C1 segment of cervical spinal cord (tissue), 14 donors: ENCODE data around the gene MACROH2A2.
"Not testable (repeated sequence)": the region's sequence is repeated elsewhere in the genome, so short reads cannot be mapped to it uniquely, and the experiment has no call there.

Experiments
- DNase-seq, 14 donors: peaks; one replicate each; lab custom pipeline; 2025; lab: John Stamatoyannopoulos, UW

The MACROH2A2 gene

DNA sequence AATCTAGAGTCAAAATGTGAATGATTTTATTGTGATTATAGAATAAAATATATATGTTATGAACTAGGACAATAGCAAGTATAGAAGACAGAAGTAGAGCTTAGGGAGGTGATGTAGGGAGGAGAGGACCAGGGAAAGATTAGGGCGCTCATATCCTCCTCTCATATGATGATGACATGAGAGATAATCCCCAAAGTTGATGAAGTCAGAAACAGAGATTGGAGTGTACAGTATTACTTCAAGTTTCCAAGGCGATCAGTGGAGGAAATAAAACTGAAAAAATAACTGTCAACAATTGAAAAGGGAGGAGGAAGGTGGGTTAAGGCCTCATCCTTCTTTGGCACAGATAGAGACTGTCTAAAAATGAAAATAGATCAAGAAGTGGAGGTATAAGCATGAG is 14.9 kb downstream of the MACROH2A2 start:
- DNase-seq = no peak

DNA sequence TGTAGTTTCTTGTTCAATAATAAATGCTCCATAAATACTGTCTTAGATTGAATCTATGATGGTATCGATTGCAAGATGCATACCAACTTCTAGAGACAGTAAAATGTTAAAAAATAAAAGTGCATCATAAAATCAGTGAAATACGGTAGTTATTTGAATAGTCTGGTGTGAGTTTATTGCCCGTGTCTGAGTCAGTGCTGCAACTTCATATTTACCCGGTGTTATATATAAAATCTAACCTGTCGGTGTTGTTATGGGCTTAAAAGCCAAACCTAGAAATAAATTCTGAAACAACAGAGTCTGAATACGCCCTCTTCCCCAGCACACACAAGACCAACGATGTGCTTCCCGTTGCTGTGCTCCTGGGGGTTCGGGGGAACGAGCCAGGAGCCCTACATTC is 16.3 kb downstream of the MACROH2A2 start:
- DNase-seq = no peak

DNA sequence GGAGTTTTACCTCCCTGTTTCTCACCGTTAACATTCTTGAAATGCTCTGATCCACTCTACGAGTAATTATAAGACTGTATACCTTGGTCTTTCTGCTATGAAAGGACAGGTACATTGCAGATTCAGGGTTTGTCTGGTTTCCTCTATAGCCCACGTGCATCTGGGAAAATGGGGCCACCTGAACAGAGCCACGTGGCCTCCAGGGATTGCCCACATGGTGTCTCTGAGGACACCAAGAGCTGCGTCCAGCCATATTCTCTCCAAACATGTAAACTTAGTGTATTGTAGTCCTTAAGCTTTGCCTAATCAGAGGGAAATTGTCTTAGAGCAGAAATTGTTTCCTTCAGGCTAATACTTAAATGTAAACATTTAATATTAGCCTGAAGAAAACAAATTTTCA is 16.7 kb downstream of the MACROH2A2 start:
- DNase-seq = no peak

DNA sequence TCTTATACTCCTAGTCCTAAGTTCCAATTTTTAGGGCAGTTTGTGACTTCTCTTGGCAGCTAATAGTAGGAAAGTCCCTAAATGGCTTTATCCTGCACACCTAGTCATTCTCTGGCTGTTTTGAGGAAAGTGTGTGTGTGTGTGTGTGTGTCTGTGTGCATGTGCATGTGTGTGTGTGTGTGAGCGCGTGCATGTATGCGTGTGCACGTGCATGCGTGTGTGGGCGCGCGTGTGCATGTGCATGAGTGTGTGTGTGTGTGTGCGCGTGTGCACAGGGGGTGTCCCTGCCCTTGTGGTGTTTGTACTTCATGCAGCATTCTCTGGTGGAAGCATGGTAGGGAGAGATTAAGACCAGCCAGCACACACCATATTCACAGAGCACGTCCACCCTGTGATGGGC is 18.2 kb downstream of the MACROH2A2 start:
- no peak for DNase-seq

DNA sequence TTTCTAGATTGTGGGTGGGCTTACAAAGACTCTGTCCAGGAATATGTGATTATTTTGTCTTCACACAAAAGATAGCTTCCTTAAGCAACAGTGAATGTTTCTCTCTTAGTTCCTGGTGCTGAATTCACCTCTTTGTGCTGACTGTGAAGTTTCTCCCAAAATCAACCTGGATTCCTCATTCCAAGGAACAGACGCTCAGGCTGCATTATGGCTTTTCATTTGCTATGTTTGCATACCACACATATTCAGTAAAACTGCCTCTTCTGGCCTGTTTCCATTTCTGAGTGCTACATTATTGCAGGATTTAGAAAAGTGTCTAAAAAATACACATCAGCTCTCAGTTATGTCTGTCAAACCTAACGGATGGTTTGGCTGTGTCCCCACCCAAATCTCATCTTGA is 21.5 kb downstream of the MACROH2A2 start:
- DNase-seq = no peak

DNA sequence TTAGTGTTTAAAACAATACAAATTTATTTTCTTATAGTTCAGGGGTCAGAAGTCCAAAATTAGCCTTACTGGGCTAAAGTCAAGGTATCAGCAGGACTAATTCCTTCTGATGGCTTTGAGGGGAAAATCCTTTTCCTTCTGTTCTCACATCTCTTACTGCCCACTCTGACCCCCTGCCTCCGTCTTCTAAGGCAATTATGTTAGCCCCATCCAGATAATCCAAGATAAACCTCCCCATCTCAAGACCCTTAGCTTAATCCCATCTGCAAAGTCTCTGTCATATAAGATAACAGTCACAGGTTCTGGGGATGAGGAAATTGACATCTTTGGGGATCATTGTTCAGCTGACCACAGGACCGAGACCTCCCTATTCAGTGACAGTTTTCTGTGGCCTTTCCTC is 22.3 kb downstream of the MACROH2A2 start:
- DNase-seq = no peak

DNA sequence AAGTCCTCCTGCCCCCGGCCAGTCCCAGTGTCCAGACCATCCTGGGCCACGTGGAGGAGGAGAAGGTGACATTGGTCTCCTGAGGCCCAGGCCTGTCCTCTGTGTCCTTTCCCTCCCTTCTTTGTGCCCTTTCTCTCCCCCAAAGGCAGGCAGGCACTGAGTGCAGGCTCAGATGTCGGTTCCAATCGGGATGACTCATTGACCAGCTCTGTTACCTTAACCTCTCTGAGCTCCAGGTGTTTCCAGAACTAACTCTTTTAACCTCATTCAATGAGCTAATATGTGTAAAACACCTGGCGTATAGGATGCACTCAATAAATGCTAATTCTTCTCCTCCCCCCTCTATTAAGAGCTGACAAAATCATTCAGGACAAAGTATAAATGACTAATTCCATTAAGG is 25.7 kb downstream of the MACROH2A2 start:
- DNase-seq = no peak

DNA sequence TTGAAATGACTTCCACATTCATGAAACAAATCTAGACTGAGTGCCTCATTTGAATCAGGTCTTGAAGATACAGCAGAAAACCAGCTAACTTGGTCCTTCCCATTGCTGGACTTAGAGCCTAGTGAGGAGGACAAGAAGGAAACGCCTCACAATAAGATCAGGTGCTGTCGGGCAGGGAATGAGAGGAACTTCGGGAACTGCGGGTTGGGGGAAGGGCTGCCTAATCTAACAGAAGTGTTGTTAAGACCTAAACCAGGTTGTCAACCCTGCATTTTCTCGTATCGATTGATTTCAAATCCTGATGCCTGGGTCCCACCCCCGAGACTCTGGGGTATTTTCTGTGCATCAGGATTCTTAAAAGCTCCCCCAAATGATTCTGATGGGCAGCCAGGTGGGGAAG is 26.3 kb downstream of the MACROH2A2 start:
- DNase-seq = no peak

DNA sequence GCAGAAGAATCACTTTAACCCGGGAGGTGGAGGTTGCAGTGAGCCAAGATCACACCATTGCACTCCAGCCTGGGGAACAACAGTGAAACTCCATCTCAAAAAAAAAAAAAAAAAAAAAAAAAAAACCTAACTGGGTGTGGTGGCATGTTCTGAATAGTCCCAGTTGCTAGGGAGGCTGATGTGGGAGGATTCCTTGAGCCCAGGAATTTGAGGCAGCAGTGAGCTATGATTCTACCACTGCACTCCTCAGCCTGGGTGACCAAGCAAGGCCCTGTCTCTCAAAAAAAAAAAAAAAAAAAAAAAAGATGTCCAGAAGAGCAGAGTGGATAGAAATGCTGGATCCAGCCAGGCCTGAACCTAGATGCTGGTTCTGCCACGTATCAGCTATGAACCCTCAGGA is 28.1 kb downstream of the MACROH2A2 start:
- DNase-seq = not testable (repeated sequence)

DNA sequence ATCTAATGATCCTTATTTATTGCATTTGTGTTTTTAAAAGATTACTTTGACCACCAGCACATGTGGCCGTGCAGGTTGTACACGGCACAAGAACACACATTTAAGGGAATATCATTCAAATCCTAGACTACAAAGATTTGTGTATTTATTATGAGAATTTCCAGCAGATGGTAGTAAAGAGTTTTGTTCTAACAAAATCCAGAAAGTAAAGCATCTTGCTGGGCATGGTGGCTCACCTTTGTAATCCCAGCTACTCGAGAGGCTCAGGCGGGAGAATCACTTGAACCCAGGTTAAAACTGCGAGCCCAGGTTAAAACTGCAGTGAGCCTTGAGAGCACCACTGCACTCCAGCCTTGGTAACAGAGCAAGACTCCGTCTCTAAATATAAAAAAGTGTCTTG is 31.5 kb downstream of the MACROH2A2 start:
- no peak for DNase-seq

DNA sequence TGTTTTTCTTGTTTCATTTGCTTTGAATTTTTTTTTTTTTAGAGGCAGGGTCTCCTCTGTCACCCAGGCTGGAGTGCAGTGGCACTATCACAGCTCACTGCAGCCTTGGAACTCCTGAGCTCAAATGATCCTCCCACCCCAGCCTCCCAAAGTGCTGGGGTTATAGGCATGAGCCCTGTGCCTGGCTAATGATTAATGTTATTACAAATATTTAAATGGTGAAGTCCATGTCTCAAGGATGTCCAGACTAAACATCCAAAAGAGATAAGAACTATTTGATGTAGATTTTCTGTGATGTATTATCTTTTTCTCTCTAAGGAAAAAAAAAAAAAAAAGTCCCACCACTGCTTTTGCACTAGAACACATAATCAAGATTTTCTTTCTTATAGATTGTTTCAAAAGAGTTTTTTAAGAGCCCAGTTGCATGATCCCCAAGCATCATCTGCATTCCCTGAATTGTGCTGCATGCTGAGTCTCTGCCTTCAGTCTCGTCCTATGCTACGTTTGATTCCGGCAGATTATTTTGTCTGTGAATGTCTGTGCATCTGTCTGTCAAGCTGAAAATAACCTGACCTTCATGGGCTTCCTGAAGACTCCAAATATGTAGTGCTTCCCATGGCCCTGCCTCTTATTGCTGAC is 33.4 kb downstream of the MACROH2A2 start:
- no peak for DNase-seq

DNA sequence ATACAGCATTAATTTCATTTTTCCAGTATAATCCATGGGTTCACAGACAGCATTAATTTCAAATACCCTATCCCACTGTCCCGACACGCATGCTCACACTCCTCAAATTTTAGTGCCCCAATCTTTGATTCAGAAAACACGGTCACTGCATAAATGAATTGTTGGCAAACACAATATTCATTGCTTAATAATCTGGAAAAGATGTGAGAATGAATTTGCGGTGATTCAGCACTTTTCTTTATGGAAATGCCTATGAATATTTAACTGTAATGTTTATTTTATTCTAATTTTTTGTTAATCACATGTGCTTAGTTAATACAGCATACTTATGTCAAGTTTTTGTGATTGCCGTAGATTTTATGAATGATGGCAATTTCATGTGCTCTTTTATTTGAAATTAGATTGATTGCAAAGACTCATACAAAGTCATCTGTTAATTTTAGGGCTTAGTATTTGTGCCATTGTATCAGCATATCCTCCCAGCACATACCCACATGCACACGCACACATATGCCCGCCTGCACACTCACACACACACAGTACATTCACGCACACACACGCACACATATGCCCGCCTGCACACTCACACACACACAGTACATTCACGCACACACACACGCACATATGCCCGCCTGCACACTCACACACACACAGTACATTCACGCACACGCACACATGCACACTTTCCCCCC is 35.1 kb downstream of the MACROH2A2 start:
- no peak for DNase-seq

DNA sequence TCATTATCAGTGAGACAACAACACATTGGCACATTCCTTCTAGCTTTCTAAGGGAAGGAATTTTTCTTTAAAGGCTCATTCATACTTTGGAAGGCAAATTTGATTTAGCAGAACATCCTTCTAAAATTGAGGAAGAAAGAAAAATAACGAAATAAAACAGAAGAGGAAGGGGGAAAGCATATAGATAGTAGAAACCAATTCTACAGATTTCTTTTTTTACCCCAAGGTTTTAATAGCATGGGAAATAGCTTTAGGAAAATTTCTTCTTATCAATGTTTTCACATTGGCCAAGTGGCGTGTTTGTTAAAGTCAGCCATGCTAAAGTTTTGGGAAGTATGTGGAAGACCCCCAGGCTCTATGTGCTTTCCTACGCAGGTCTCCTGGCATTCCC is 35.7 kb downstream of the MACROH2A2 start:
- DNase-seq = no peak

DNA sequence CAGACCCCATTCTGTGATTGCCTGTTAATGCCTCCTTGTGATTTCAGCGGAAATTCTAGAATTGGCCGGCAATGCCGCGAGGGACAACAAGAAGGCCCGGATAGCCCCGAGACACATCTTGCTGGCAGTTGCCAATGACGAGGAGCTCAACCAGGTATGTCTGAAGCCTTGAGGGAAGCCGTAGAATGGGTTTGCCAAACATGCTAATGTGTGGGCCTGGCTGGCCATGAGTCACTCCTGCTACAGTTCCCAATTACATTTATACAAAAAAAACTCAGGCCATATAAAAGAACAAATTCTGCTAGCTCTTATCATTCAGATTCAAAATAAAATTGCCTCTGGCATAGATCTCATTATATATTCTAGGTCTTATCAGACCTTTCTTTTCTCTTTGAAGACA is 37.4 kb downstream of the MACROH2A2 start:
- no peak for DNase-seq

DNA sequence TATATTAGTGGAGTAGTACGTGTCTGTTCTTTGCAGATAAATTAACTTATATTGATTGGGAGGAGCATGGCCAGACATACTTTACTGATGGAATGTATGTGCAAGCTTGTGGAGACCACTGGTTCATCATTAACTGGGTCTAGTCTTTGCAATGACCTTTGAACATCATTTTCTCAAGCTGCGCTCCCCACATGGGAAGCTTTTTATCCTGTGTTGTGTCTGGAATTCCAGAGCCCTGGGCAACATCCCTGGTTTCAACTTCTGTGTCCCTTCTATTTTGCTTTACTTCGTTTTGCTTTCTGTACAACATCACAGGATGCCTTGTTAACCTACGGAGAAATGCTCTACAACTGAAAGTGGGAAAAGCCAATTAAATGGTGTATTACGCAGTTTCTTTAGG is 38.3 kb downstream of the MACROH2A2 start:
- DNase-seq = no peak

DNA sequence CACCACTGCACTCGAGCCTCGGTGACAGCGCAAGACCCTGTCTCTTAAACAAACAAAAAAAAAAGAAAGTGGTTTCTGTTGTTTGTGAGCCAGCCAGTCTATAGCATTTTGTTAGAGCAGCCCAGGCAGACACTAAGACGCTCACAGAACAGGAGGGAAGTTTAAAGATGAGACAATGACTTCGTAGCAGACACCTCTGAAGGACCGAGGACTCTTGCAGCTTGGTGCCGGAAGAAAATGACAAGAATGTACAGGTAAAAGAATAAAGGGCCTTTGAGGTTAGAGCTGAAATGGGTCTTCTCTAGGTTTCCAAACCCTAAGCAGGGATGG is 39.7 kb downstream of the MACROH2A2 start:
- DNase-seq = no peak

DNA sequence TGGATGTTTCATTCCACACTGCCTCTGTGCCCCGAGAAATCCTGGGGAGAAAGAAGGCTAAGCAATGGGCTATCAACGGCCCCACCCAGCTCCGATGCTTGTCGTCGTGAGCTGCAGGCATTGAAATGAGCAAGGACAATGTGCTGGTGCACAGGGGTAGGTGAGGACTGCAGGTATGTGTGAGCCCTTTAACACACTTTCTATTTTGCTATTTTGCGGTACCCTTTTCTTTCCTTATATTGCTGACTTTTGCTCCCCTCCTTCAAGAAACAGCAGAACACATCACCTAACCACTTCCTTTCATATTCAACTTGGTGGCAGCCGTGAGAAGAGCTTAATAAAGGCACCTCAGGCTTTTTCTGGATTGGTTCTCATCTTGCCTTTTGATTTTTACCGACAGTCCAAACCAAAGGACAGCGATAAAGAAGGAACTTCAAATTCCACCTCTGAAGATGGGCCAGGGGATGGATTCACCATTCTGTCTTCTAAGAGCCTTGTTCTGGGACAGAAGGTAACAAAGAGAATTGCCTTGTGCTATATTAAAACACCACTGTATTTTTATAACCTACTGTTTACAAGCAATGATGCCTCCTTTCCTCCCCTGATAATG is 40.8 kb downstream of the MACROH2A2 start:
- DNase-seq = no peak

DNA sequence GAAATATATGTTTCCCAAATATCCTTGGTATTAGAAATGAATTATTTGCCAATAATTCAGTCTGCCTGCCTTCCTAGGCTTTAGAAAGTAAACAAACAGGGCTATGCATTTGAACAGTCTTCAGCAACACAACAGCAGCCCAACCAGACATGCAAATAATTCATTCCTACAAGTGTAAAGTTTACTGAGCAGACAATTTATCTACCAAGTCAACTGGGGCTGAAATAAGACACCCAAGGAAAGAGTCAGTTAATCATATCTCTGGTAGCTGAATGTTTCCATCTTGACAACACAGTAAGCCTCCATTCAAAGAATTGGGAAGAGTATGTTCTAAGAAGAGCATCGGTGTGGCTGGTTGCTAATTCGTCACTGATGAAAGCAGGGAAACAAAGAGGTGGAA is 41.6 kb downstream of the MACROH2A2 start:
- DNase-seq = no peak

DNA sequence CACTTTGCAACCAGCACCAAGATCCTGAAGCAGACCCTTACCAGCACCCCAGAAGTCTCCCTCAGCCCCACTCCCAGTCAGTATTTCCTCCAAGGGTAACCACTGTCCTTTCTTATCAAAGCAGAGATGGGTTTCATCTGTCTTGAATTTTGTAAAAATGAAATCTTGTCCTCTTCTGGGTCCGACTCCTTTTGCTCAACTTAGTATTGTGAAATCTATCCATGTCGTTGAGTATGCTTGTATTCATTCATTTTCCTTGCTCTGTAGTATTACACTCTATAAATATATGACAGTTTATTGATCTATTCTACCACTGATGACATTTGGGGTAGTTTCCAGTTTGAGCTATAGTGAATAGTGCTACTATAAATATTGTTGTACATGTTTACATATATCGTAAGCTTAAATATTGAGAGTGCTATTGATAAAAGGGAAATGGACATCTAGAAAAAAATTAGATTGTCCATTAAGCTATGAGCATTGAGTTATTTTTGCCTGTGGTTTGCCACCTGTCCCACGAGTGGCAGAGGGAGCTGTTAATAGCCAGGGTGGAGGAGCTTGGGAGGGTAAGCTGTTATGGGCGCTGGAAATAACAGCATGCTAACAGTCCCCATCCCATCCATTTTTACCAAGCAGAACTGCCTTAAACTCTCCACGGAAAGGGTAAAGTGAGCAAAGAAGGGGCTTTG is 43.5 kb downstream of the MACROH2A2 start:
- no peak for DNase-seq

DNA sequence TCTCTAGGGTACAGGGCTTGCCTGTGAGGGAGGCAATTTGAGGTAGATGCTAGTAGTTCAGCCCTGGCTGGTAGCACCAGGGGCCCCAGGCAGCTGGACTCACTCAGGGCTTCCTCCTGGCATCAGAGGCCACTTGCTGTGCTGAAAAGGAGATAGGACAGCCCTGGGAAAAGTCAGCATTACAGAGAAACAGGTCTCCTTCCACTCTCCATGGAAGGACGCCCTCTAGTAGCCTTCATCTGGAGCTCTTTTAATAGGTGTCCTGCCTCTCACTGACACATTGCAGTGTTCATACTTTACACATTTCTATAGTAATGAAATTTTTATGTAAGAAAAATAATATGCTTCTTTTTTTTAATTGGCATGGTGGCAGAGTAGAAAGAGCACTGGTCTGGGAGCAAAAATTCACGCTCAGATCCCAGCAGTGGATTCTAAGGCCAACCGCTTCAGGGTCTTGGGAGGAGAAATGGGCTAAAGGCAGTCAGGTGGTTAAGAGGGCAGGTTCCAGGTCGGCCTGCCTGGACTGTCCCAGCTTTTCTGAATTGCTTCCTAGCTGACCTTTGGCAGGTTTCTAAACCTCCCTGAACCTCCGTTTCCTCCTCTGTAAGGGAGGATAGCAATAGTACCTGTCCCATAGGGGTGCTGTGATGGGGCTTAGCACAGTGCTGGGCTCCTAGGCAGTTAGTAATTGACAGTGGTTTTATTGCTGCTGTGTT is 44.2 kb downstream of the MACROH2A2 start:
- no peak for DNase-seq

DNA sequence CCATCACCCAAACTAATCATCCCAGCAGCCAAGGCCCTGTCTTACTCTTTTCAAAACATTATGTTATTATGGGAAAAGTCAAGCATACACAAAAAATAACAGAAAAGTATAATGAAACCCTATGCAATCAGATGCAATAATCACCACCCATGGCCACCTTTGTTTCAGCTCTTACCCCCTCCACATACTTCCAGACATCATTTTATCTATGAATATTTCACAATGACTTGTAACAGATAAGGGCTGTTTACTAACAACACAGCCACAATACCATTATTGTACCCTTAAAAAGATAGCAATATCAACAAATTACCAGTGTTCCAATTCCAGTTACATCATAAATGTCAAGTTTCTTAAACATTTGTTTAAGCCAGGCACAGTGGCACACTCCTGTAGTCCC is 44.8 kb downstream of the MACROH2A2 start:
- no peak for DNase-seq

DNA sequence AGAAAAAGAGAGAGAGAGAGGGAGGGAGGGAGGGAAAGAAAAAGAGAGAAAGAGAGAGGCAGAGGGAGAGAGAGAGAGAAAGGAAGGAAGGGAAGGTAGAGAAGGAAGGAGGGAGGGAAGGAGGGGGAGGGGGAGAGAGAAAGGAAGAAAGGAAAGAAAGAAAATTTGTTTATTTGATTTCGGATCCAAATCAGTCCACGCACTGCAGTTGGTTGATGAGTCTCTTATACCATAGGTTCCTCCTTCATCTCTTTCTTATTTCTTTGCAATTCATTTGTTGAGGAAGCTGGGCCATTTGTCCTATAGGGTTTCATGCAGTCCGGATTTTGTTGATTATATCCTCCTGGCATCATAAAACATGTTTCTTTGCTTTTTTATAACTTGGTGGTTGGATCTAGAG is 45.6 kb downstream of the MACROH2A2 start:
- DNase-seq = no peak
